HepG2 (cell line): Measurements from ENCODE around the gene APBB2. TPM values are rescaled to one million over a fixed set of nuclear protein-coding genes. Genes with fewer than 3 reads are reported as not detected.

Experiments
- ATAC-seq: fragments of 200-7000 bp; cut with Tn5 transposase; 3 replicates; pipeline ENCODE4 v1.9.1; 2020; ENCODE audit warnings: mild to moderate bottlenecking, moderate library complexity
- BruUV-seq: library from RNA; stranded (reverse); fragments of 400-500 nt; replicated peaks from 2 replicates; lab custom pipeline; 2021; lab: Mats Ljungman, UMichigan
- CTCF ChIA-PET: fragments of 300-600 bp; formaldehyde crosslinking; extraction: SDS; loops from one replicate; lab custom pipeline; 2021; ENCODE audit warnings: low total read pairs, inconsistent platforms, low intra/inter-chr PET ratio; lab: Yijun Ruan, JAX
- POLR2A ChIA-PET: fragments of 350-600 bp; sonication (Branson Sonifier 250); formaldehyde crosslinking; loops from one replicate; lab custom pipeline; 2020; ENCODE audit warnings: antibody characterized with exemption, inconsistent platforms; lab: Yijun Ruan, JAX
- DNase-seq: peaks from one replicate; pipeline ENCODE4 v3.0.0-alpha.2; 2015; ENCODE audit warnings: low spot score
- FAIRE-seq: peaks from 3 replicates; lab custom pipeline; 2011; peaks lifted over from hg19 to GRCh38; lab: Jason Lieb, UNC
- H2AFZ ChIP-seq: one replicate; pipeline ENCODE4 v1.6.1; 2011; ENCODE audit warnings: low read length, inconsistent platforms
- H3K27ac ChIP-seq: fragments of 300-600 bp; 3 replicates; pipeline ENCODE4 v1.8.0; 2011; ENCODE audit warnings: mixed run types, mild to moderate bottlenecking, mixed read lengths, low read length, inconsistent platforms; ENCODE audit not compliant: insufficient read depth; ENCODE audit errors: extremely low read length
- H3K27me3 ChIP-seq, 2 experiments: fragments of 200-600 bp in 1 of 2; 2 replicates in 1 of 2; 3 replicates in 1 of 2; pipeline versions ENCODE4 v1.6.0 to v1.8.0; 2011; ENCODE audit warnings: low read length in 2 of 2, mild to moderate bottlenecking in 2 of 2, moderate library complexity in 2 of 2, inconsistent platforms in 1 of 2; ENCODE audit not compliant: insufficient read depth in 2 of 2, control insufficient read depth in 1 of 2
- H3K36me3 ChIP-seq, 2 experiments: fragments of 200-600 bp in 1 of 2; replicated peaks in 1 of 2; 2 replicates in 1 of 2; 3 replicates in 1 of 2; pipeline versions ENCODE4 v1.5.1 to v1.8.0; 2011; ENCODE audit warnings: low read length in 2 of 2, inconsistent platforms in 1 of 2; ENCODE audit not compliant: insufficient read depth in 2 of 2, control insufficient read depth in 1 of 2
- H3K4me1 ChIP-seq: 2 replicates; pipeline ENCODE4 v1.5.1; 2012; ENCODE audit warnings: low read length, inconsistent platforms; ENCODE audit not compliant: insufficient read depth
- H3K4me2 ChIP-seq: 2 replicates; pipeline ENCODE4 v1.6.0; 2011; ENCODE audit warnings: low read depth, low read length, inconsistent platforms
- H3K4me3 ChIP-seq, 3 experiments: fragments of 200-600 bp in 1 of 3; sonication (generic), shearing (Covaris generic) in 1 of 3; replicated peaks in 1 of 3; 2 replicates each; pipeline ENCODE4 v1.5.1; 2011 to 2016; ENCODE audit warnings: low read length in 3 of 3, inconsistent platforms in 2 of 3, low read depth in 2 of 3, mild to moderate bottlenecking in 2 of 3, control low read depth in 1 of 3, mixed read lengths in 1 of 3; ENCODE audit not compliant: insufficient read depth in 1 of 3
- H3K79me2 ChIP-seq: one replicate; pipeline ENCODE4 v1.6.1; 2011; ENCODE audit warnings: low read length, inconsistent platforms; ENCODE audit not compliant: insufficient read depth
- H3K9ac ChIP-seq: 2 replicates; pipeline ENCODE4 v1.6.0; 2011; ENCODE audit warnings: mild to moderate bottlenecking, low read depth, low read length, inconsistent platforms; ENCODE audit not compliant: insufficient read depth
- H3K9me3 ChIP-seq: 2 replicates; pipeline ENCODE4 v1.5.1; 2012; ENCODE audit warnings: mild to moderate bottlenecking, low read length
- H4K20me1 ChIP-seq: 2 replicates; pipeline ENCODE4 v1.6.0; 2011; ENCODE audit warnings: inconsistent platforms, mild to moderate bottlenecking, low read length, moderate library complexity; ENCODE audit not compliant: insufficient read depth
- FIP1L1 ChIP-seq: fragments of 200-400 bp; formaldehyde crosslinking; IDR thresholded peaks from 2 replicates; pipeline ENCODE4 v1.6.1; 2018; ENCODE audit warnings: low read depth, mild to moderate bottlenecking, low read length, moderate library complexity, borderline replicate concordance; ENCODE audit not compliant: insufficient read depth
- FOXO4 ChIP-seq: sonication (generic); formaldehyde crosslinking; conservative IDR thresholded peaks from 2 replicates; pipeline ENCODE4 v1.8.1; 2023; ENCODE audit warnings: missing genetic modification reagents
- MBNL3 ChIP-seq: fragments of 250-450 bp; sonication (Bioruptor Pico); conservative IDR thresholded peaks from 2 replicates; pipeline ENCODE4 v1.8.0; 2022; ENCODE audit warnings: mild to moderate bottlenecking, inconsistent platforms
- NR1H2 ChIP-seq: sonication (generic); formaldehyde crosslinking; IDR thresholded peaks from 2 replicates; pipeline ENCODE4 v1.8.1; 2022; ENCODE audit warnings: low read depth, missing genetic modification reagents, borderline replicate concordance
- SCMH1 ChIP-seq: sonication (generic); formaldehyde crosslinking; IDR thresholded peaks from 2 replicates; pipeline ENCODE4 v1.9.0; 2021; ENCODE audit warnings: missing genetic modification reagents, mild to moderate bottlenecking, borderline replicate concordance
- SRY ChIP-seq: sonication (generic); formaldehyde crosslinking; IDR thresholded peaks from 2 replicates; pipeline ENCODE4 v1.8.0; 2022; ENCODE audit warnings: mild to moderate bottlenecking, missing genetic modification reagents
- ZHX1 ChIP-seq: sonication (generic); formaldehyde crosslinking; IDR thresholded peaks from 2 replicates; pipeline ENCODE4 v1.8.1; 2022; ENCODE audit warnings: low read depth, mild to moderate bottlenecking, missing genetic modification reagents
- ZKSCAN8 ChIP-seq: IDR thresholded peaks from 2 replicates; pipeline ENCODE4 v1.6.1; 2016; ENCODE audit warnings: borderline replicate concordance, missing genetic modification reagents, missing compliant biosample characterization
- ZNF256 ChIP-seq: sonication (generic); formaldehyde crosslinking; conservative IDR thresholded peaks from 2 replicates; pipeline ENCODE4 v1.4.0; 2020; ENCODE audit warnings: missing genetic modification reagents
- ZNF441 ChIP-seq: sonication (generic); formaldehyde crosslinking; IDR thresholded peaks from 2 replicates; pipeline ENCODE4 v1.7.0; 2021; ENCODE audit warnings: missing genetic modification reagents, borderline replicate concordance
- ZNF512 ChIP-seq: sonication (generic); formaldehyde crosslinking; IDR thresholded peaks from 2 replicates; pipeline ENCODE4 v1.4.0; 2020; ENCODE audit warnings: mild to moderate bottlenecking, missing genetic modification reagents
- ZNF646 ChIP-seq: sonication (generic); formaldehyde crosslinking; IDR thresholded peaks from 2 replicates; pipeline ENCODE4 v1.9.0; 2021; ENCODE audit warnings: mild to moderate bottlenecking, missing genetic modification reagents
- WGBS: methylation state at CpG from one replicate; pipeline ENCODE4 v1.1.6; 2017; ENCODE audit warnings: low lambda C conversion rate; 5-methylcytosine and 5-hydroxymethylcytosine counted together
- in situ Hi-C: cut with HindIII; loops from 2 replicates; pipeline ENCODE4 v1.10.0; 2017; ENCODE audit warnings: low pct_unique_long_range_greater_than_20kb; ENCODE audit not compliant: extremely low pct_ligation_motif_present
- intact Hi-C: fragments of 100-400 bp; cut with micrococcal nuclease; formaldehyde crosslinking; loops from one replicate; pipeline ENCODE4 v1.10.0; 2022; ENCODE audit not compliant: unreplicated experiment
- polyA plus RNA-seq, 8 experiments: library from polyadenylated mRNA; depleted of rRNA in 3 of 8; stranded (reverse) in 7 of 8; unstranded in 1 of 8; fragments of >200 nt; fragmentation: Illumina TruSeq in 4 of 8; extraction: Trizol in 4 of 8; gene quantifications; 2 replicates each; pipeline versions ENCODE4 v1.2.1 to v1.2.3, GENCODE V29; 2011 to 2016; ENCODE audit warnings: low read depth in 4 of 8, missing spikeins in 1 of 8, mixed read lengths in 1 of 8; ENCODE audit not compliant: insufficient read depth in 1 of 8
- total RNA-seq, 5 experiments: library from RNA; depleted of rRNA; stranded (reverse); fragments of >200 nt; fragmentation: Illumina TruSeq; extraction: Trizol; gene quantifications; 2 replicates each; pipeline ENCODE4 v1.2.3, GENCODE V29; 2016; ENCODE audit warnings: low read depth in 1 of 5

Gene APBB2
- total and polyA plus RNA-seq, 2 of the 13 experiments (the other 11 are each of a cell fraction or from before 2014, with no cell fraction given) = 11.7 to 17.0 TPM

GRCh38 chr4:40971338-40971737 is 243.0 kb downstream of the APBB2 start:
- CTCF ChIA-PET = no interaction called here
- intact Hi-C loops = loop anchor here (10.0 kb wide), 1 partner anchor 153 kb away; no protein-coding TSS in a partner anchor
- no peak for TF ChIP-seq ZNF256
- TF ChIP-seq FIP1L1 = no peak
- no peak for TF ChIP-seq MBNL3 (CRISPR knock-in tag)
- no peak for TF ChIP-seq ZNF441 (CRISPR knock-in tag)
- no peak for TF ChIP-seq ZNF646 (CRISPR knock-in tag)
- no peak for TF ChIP-seq FOXO4 (CRISPR knock-in tag)
- TF ChIP-seq ZKSCAN8 (CRISPR knock-in tag) = no peak
- TF ChIP-seq SRY (CRISPR knock-in tag) = no peak
- no peak for TF ChIP-seq ZHX1 (CRISPR knock-in tag)
- TF ChIP-seq SCMH1 = no peak
- no peak for TF ChIP-seq NR1H2 (CRISPR knock-in tag)
- no peak for TF ChIP-seq ZNF512 (CRISPR knock-in tag)

More at GRCh38 chr4:40971338-40971737, 243.0 kb downstream of the APBB2 start:
- Histone ChIP-seq H3K4me3 (no peak overlapping the region), H2AFZ (no peak overlapping the region), H4K20me1 (no peaks in the 10 kb centered on the region), H3K4me2 (no peak overlapping the region), H3K27me3 (no peaks in the 10 kb centered on the region), H3K9ac (no peak overlapping the region), H3K4me1 (no peaks in the 10 kb centered on the region), H3K36me3 (no peaks in the 10 kb centered on the region), H3K27ac (no peak overlapping the region), H3K79me2 (no peaks in the 10 kb centered on the region), H3K9me3 (no peaks in the 10 kb centered on the region)
- in situ Hi-C loops = no loop called here
- no TSS peak for BruUV-seq
- POLR2A ChIA-PET = no interaction called here
- ATAC-seq = no peak
- no peak for FAIRE-seq
- 96% methylated on average over 3 of the region's 3 CpGs for WGBS
- DNase-seq = no peak
